OCI-LY1 (cell line): ENCODE data around the gene ZNF438.

ENCODE experiments used
- H2AFZ ChIP-seq: fragments of 200-600 bp; sonication (generic), shearing (Covaris generic); 2 replicates; pipeline ENCODE4 v1.6.0; 2014; ENCODE audit warnings: antibody characterized with exemption, mild to moderate bottlenecking, low read length
- H3F3A ChIP-seq: fragments of 200-600 bp; sonication (generic), shearing (Covaris generic); 2 replicates; pipeline ENCODE4 v1.6.0; 2014; ENCODE audit warnings: mild to moderate bottlenecking, antibody characterized with exemption, low read length, moderate library complexity; ENCODE audit not compliant: insufficient read depth
- H3K27ac ChIP-seq: fragments of 200-600 bp; sonication (generic); 2 replicates; pipeline ENCODE4 v1.5.1; 2014; ENCODE audit warnings: low read length, mixed run types, mild to moderate bottlenecking, low read depth; ENCODE audit not compliant: poor library complexity, severe bottlenecking
- H3K27me3 ChIP-seq: fragments of 200-600 bp; sonication (generic); 2 replicates; pipeline ENCODE4 v1.6.0; 2014; ENCODE audit warnings: antibody characterized with exemption, mild to moderate bottlenecking, low read length, moderate library complexity; ENCODE audit not compliant: insufficient read depth
- H3K36me3 ChIP-seq: fragments of 200-600 bp; sonication (generic); 2 replicates; pipeline ENCODE4 v1.6.1; 2014; ENCODE audit warnings: mild to moderate bottlenecking, antibody characterized with exemption, low read length, moderate library complexity, mixed read lengths; ENCODE audit not compliant: insufficient read depth
- H3K4me1 ChIP-seq: fragments of 200-600 bp; sonication (generic); 2 replicates; pipeline ENCODE4 v1.5.1; 2014; ENCODE audit warnings: mild to moderate bottlenecking, low read length, moderate library complexity; ENCODE audit not compliant: insufficient read depth, severe bottlenecking
- H3K4me2 ChIP-seq: fragments of 200-600 bp; sonication (generic), shearing (Covaris generic); 2 replicates; pipeline ENCODE4 v1.6.1; 2014; ENCODE audit warnings: low read length
- H3K4me3 ChIP-seq: fragments of 200-600 bp; sonication (generic); 2 replicates; pipeline ENCODE4 v1.5.1; 2014; ENCODE audit warnings: low read length, low read depth, mild to moderate bottlenecking, mixed read lengths; ENCODE audit not compliant: poor library complexity, severe bottlenecking
- H3K79me2 ChIP-seq: fragments of 200-600 bp; shearing (Covaris generic); 2 replicates; pipeline ENCODE4 v1.6.1; 2016; ENCODE audit warnings: mixed run types, low read length, mixed read lengths; ENCODE audit not compliant: insufficient read depth
- H3K9ac ChIP-seq: fragments of 200-600 bp; sonication (generic), shearing (Covaris generic); 2 replicates; pipeline ENCODE4 v1.6.1; 2014; ENCODE audit warnings: mild to moderate bottlenecking, low read length, mixed read lengths
- H3K9me2 ChIP-seq: fragments of 200-600 bp; sonication (generic), shearing (Covaris generic); 2 replicates; pipeline ENCODE4 v1.6.1; 2014; ENCODE audit warnings: low read depth, mild to moderate bottlenecking, low read length, mixed read lengths
- H3K9me3 ChIP-seq: fragments of 200-600 bp; shearing (Covaris generic); 2 replicates; pipeline ENCODE4 v1.6.1; 2014; ENCODE audit warnings: low read length, mixed read lengths
- H4K20me1 ChIP-seq: fragments of 200-600 bp; sonication (generic), shearing (Covaris generic); 2 replicates; pipeline ENCODE4 v1.6.0; 2016; ENCODE audit warnings: mild to moderate bottlenecking, low read length; ENCODE audit not compliant: insufficient read depth
- EZH2 ChIP-seq: fragments of 200-600 bp; sonication (generic), shearing (Covaris generic); IDR thresholded peaks from 2 replicates; pipeline ENCODE4 v1.8.0; 2017; ENCODE audit warnings: borderline replicate concordance, mixed run types, mild to moderate bottlenecking, antibody characterized with exemption, low read length, moderate library complexity, mixed read lengths
- TF ChIP-seq, protein P1 (sequence below): fragments of 200-600 bp; sonication (generic), shearing (Covaris generic); IDR thresholded peaks from 2 replicates; pipeline ENCODE4 v1.5.1; 2017; ENCODE audit warnings: mild to moderate bottlenecking, antibody characterized with exemption, low read length, moderate library complexity, mixed read lengths

The ZNF438 gene

DNA sequence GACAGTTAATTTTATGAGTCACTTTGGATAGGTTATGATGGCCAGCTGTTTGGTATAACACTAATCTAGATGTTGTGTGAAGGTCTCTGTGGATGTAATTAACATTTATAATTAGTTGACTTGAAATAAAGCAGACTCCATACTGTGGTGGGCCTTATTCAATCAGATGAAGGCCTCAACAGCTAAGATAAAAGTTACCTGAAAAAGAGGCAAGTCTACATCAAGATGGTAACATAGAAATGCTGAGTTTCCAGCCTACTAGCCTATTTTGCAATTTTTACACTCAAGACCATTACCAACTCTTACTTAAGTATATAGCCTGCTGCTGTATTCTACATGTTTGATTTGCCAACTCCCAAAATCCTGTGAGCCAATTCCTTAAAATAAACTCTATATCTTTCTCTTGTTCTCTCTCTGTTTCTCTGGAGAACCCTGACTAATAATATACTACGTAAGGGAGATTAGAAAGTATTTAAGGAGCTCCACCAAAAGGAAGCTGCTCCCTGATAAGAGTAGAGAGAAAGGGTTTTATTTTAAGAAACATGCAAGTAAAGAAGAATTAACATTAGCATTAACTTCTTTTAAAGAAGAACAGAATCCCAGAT is 42.7 kb downstream of the ZNF438 start:
- Histone ChIP-seq H3K4me2 (no peak overlapping the region), H2AFZ (no peak overlapping the region), H3K27ac (no peak overlapping the region), H3K27me3 (no peaks in the 10 kb centered on the region), H3K9ac (no peak overlapping the region), H3K9me2 (no peaks in the 10 kb centered on the region), H3F3A (no peaks in the 10 kb centered on the region), H3K4me1 (no peaks in the 10 kb centered on the region), H4K20me1 (no peaks in the 10 kb centered on the region), H3K36me3 (no peaks in the 10 kb centered on the region), H3K9me3 (no peaks in the 10 kb centered on the region), H3K4me3 (no peak overlapping the region), H3K79me2 (no peaks in the 10 kb centered on the region)
- TF ChIP-seq, protein P1, sequence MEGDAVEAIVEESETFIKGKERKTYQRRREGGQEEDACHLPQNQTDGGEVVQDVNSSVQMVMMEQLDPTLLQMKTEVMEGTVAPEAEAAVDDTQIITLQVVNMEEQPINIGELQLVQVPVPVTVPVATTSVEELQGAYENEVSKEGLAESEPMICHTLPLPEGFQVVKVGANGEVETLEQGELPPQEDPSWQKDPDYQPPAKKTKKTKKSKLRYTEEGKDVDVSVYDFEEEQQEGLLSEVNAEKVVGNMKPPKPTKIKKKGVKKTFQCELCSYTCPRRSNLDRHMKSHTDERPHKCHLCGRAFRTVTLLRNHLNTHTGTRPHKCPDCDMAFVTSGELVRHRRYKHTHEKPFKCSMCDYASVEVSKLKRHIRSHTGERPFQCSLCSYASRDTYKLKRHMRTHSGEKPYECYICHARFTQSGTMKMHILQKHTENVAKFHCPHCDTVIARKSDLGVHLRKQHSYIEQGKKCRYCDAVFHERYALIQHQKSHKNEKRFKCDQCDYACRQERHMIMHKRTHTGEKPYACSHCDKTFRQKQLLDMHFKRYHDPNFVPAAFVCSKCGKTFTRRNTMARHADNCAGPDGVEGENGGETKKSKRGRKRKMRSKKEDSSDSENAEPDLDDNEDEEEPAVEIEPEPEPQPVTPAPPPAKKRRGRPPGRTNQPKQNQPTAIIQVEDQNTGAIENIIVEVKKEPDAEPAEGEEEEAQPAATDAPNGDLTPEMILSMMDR: no peak
- TF ChIP-seq EZH2: no peak

DNA sequence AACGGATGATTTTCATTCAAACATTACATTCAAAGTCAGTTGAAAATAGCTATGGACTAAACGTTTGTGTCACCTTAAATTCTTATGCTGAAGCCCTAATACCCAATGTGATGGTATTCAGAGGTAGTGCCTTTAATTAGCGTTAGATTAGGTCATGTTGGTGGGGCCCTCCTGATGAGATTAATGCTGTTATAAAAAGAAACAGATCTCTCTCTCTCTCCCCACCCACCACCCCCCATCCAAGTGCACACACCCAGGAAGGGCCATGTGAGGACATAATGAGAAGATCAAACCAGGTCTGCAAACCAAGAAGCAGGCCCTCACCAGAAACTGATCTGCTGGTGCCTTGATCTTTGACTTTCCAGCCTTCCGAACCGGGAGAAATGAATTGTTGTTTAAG is 44.2 kb downstream of the ZNF438 start:
- H3K27ac ChIP-seq: no peak overlapping the region
- no peaks in the 10 kb centered on the region for H3K79me2 ChIP-seq
- H3K9me2 ChIP-seq: no peaks in the 10 kb centered on the region
- no peak overlapping the region for H3K9ac ChIP-seq
- H3K36me3 ChIP-seq: no peaks in the 10 kb centered on the region
- H3K4me1 ChIP-seq: no peaks in the 10 kb centered on the region
- H3K4me3 ChIP-seq: no peak overlapping the region
- H3K27me3 ChIP-seq: no peaks in the 10 kb centered on the region
- TF ChIP-seq, protein P1: no peak
- TF ChIP-seq EZH2: no peak
- no peaks in the 10 kb centered on the region for H3F3A ChIP-seq
- H4K20me1 ChIP-seq: no peaks in the 10 kb centered on the region
- H3K4me2 ChIP-seq: no peak overlapping the region
- no peaks in the 10 kb centered on the region for H3K9me3 ChIP-seq
- H2AFZ ChIP-seq: no peak overlapping the region

DNA sequence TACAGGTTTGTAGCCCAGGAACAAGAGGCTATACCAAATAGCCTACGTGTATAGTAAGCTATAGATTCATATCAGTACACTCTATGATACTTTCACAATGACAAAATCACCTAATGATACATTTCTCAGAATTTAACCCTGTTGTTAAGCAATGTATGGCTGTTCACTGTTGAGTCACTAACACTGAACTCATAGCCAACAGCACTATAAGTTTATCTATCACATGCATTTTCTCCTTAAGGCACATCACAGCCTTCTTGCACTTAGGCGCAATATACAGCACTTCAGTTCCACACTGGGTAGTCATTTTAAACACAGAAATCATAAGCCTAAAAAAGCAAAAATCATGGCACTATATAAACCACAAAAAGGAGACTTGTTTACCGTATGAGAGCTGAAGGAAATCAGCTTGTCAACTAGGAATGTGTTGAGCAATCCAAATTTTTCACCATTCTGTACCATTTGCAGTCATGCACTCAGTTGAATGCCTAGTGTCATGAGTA is 45.6 kb downstream of the ZNF438 start:
- no peaks in the 10 kb centered on the region for H3K9me2 ChIP-seq
- no peaks in the 10 kb centered on the region for H3K36me3 ChIP-seq
- H2AFZ ChIP-seq: no peak overlapping the region
- H3K4me2 ChIP-seq: no peak overlapping the region
- H3K4me1 ChIP-seq: no peaks in the 10 kb centered on the region
- no peaks in the 10 kb centered on the region for H3K79me2 ChIP-seq
- no peak overlapping the region for H3K4me3 ChIP-seq
- no peaks in the 10 kb centered on the region for H3F3A ChIP-seq
- TF ChIP-seq EZH2: no peak
- TF ChIP-seq, protein P1: no peak
- no peak overlapping the region for H3K27ac ChIP-seq
- H4K20me1 ChIP-seq: no peaks in the 10 kb centered on the region
- no peak overlapping the region for H3K9ac ChIP-seq
- H3K27me3 ChIP-seq: no peaks in the 10 kb centered on the region
- no peaks in the 10 kb centered on the region for H3K9me3 ChIP-seq
